Stimulated activated memory B cell treated with anti-CD40 and anti-IgM and Interleukin-4, amounts not matched to agents 10 μg/mL and 1 μg/mL and 100 μg/mL, for 72 hours (primary cell): ENCODE measurements around the gene P3R3URF.

ENCODE experiments used
- ATAC-seq: fragments of 150-1000 bp; cut with Tn5 transposase; 2 replicates; pipeline ENCODE4 v1.10.0; 2021
- H3K27ac Mint-ChIP-seq: one replicate; pipeline ENCODE4 v1.8.0; 2022; ENCODE audit warnings: mild to moderate bottlenecking, mixed read lengths
- H3K27me3 Mint-ChIP-seq: one replicate; pipeline ENCODE4 v1.8.0; 2022; ENCODE audit warnings: mixed read lengths
- H3K36me3 Mint-ChIP-seq: one replicate; pipeline ENCODE4 v1.8.0; 2022; ENCODE audit warnings: mixed read lengths
- H3K4me1 Mint-ChIP-seq: one replicate; pipeline ENCODE4 v1.8.0; 2022; ENCODE audit warnings: mixed read lengths
- H3K4me3 Mint-ChIP-seq: one replicate; pipeline ENCODE4 v1.8.0; 2022; ENCODE audit warnings: mild to moderate bottlenecking, moderate library complexity, mixed read lengths
- H3K9me3 Mint-ChIP-seq: one replicate; pipeline ENCODE4 v1.8.0; 2022; ENCODE audit warnings: mixed read lengths

Gene P3R3URF

DNA sequence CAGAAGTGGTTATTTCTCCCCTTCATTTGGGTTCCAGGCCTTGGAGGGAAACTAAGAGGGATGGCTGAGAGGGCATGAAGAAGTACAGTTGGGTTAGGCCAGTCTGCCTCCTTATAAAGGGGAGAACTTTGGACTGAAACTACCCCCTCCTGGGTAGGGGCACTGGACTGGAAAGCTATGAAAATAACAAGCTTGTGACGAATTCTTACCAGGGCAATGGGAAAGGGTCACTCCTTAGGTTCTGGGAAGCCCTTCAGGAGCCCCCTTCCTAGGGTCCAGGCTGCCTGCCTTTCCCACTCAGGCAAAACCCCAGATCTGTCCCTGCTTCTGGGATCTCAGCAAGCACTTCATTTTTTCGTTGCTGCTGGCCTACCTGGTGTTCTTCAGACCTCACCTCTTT is 9.8 kb upstream of the P3R3URF start:
- peaks cover 22% of the 10 kb centered on the region for H3K4me1 Mint-ChIP-seq
- no peak overlapping the region for H3K4me3 Mint-ChIP-seq
- H3K9me3 Mint-ChIP-seq, result no peaks in the 10 kb centered on the region
- H3K27ac Mint-ChIP-seq, result no peak overlapping the region
- no peak for ATAC-seq
- H3K36me3 Mint-ChIP-seq, result peaks cover 29% of the 10 kb centered on the region
- no peaks in the 10 kb centered on the region for H3K27me3 Mint-ChIP-seq

DNA sequence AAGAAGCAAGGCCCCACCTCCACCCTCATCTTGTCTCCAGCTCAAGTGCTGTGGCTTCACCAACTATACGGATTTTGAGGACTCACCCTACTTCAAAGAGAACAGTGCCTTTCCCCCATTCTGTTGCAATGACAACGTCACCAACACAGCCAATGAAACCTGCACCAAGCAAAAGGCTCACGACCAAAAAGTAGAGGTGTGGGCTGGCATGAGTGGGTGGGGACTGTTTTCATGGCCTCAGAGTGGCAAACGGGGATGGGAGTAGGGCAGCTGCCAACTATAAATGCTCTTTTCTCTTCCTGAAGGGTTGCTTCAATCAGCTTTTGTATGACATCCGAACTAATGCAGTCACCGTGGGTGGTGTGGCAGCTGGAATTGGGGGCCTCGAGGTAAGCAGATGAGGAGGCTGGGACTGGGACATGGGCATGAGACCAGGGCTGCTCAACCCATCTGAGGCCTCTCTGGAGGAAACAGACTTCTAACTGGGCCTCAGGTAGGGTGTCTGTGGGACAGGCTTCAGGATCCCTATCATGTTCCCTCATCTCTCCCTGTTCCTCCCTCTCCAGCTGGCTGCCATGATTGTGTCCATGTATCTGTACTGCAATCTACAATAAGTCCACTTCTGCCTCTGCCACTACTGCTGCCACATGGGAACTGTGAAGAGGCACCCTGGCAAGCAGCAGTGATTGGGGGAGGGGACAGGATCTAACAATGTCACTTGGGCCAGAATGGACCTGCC is 8.8 kb upstream of the P3R3URF start:
- Mint-ChIP-seq H3K4me1 (peaks cover 22% of the 10 kb centered on the region), H3K27ac (no peak overlapping the region), H3K27me3 (no peaks in the 10 kb centered on the region), H3K4me3 (no peak overlapping the region), H3K9me3 (no peaks in the 10 kb centered on the region), H3K36me3 (peaks cover 22% of the 10 kb centered on the region)
- ATAC-seq, result peak; percentile 51

DNA sequence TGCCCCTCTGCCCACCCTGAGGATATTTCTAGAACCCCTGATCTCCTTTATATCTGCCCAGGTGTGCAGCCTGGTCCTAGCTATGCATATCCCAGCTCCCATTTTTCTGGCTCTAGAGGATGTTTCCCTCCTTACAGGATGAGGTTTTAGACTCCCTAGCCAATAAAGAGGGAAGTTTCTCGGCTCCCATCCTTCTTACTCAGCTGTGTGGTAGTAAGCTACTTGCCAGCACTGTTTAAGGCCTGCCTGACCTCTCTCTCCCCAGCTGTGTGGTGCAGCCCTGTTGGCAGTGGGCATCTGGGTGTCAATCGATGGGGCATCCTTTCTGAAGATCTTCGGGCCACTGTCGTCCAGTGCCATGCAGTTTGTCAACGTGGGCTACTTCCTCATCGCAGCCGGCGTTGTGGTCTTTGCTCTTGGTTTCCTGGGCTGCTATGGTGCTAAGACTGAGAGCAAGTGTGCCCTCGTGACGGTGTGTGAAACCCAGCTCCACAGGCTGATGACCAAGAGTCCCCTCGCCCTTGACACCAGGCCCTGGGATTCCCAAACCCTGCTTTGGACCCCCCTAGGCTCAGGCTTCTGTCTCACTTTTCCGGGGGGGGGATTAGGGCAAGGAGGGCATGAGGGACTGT is 7.8 kb upstream of the P3R3URF start:
- Mint-ChIP-seq H3K27ac (no peak overlapping the region), H3K36me3 (peaks cover 15% of the 10 kb centered on the region), H3K27me3 (no peaks in the 10 kb centered on the region), H3K4me1 (peaks cover 22% of the 10 kb centered on the region), H3K4me3 (no peak overlapping the region), H3K9me3 (no peaks in the 10 kb centered on the region)
- ATAC-seq, result peak; percentile 82

- H3K9me3 Mint-ChIP-seq, result no peaks in the 10 kb centered on the region
- ATAC-seq, result no peak
- no peak overlapping the region for H3K4me3 Mint-ChIP-seq
- H3K27me3 Mint-ChIP-seq, result no peaks in the 10 kb centered on the region
- peaks cover 13% of the 10 kb centered on the region for H3K36me3 Mint-ChIP-seq
- H3K4me1 Mint-ChIP-seq, result peaks cover 22% of the 10 kb centered on the region
- no peak overlapping the region for H3K27ac Mint-ChIP-seq
Observed at GRCh38 chr1:46183079-46183847, 7.0 kb upstream of the P3R3URF start.

GRCh38 chr1:46181343-46182260 is 5.3 kb upstream of the P3R3URF start:
- H3K27me3 Mint-ChIP-seq, result no peaks in the 10 kb centered on the region
- H3K9me3 Mint-ChIP-seq, result no peaks in the 10 kb centered on the region
- no peak for ATAC-seq
- H3K4me3 Mint-ChIP-seq, result no peak overlapping the region
- no peak overlapping the region for H3K27ac Mint-ChIP-seq
- H3K36me3 Mint-ChIP-seq, result no peaks in the 10 kb centered on the region
- peaks cover 24% of the 10 kb centered on the region for H3K4me1 Mint-ChIP-seq

- Mint-ChIP-seq H3K36me3 (no peaks in the 10 kb centered on the region), H3K4me1 (peaks cover 21% of the 10 kb centered on the region), H3K27ac (no peak overlapping the region), H3K9me3 (no peaks in the 10 kb centered on the region), H3K27me3 (no peaks in the 10 kb centered on the region), H3K4me3 (no peak overlapping the region)
- ATAC-seq, result no peak
Observed at GRCh38 chr1:46180082-46180616, 3.9 kb upstream of the P3R3URF start.

GRCh38 chr1:46179138-46180081 is 3.1 kb upstream of the P3R3URF start:
- Mint-ChIP-seq H3K36me3 (no peaks in the 10 kb centered on the region), H3K4me1 (peaks cover 14% of the 10 kb centered on the region), H3K27ac (no peak overlapping the region), H3K9me3 (no peaks in the 10 kb centered on the region), H3K4me3 (no peak overlapping the region), H3K27me3 (no peaks in the 10 kb centered on the region)
- ATAC-seq, result peak; percentile 72

DNA sequence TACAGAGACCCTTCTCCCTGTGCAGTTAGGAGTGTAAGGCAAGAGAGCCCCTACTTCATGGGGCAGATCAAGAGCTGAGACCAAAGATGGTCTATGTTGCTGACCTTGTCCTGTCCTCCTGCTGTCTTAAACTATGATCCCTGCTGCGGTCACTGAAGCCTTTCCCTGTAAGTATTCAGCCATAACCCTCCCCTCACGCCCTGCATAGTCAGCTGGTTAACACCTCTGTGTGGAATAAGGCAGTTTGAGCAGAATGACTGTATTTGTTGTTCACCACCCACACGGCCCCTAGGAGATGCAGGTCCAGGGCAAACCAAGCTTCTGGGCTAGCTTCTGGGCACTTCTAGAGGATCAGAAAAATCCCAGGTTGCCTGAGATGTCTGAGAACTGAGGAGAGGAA is 1.0 kb downstream of the P3R3URF start:
- H3K9me3 Mint-ChIP-seq, result no peaks in the 10 kb centered on the region
- no peak overlapping the region for H3K4me3 Mint-ChIP-seq
- peaks cover 7% of the 10 kb centered on the region for H3K4me1 Mint-ChIP-seq
- ATAC-seq, result no peak
- H3K27ac Mint-ChIP-seq, result no peak overlapping the region
- no peaks in the 10 kb centered on the region for H3K36me3 Mint-ChIP-seq
- H3K27me3 Mint-ChIP-seq, result no peaks in the 10 kb centered on the region

- Mint-ChIP-seq H3K27ac (no peak within 1 kb of the TSS), H3K36me3 (no peaks in the 10 kb centered on the region), H3K4me3 (no peak within 1 kb of the TSS), H3K4me1 (peaks cover 7% of the 10 kb centered on the region), H3K9me3 (no peaks in the 10 kb centered on the region), H3K27me3 (no peaks in the 10 kb centered on the region)
- no peak for ATAC-seq
Observed at GRCh38 chr1:46174448-46175231, 1.6 kb downstream of the P3R3URF start, which contains the start of gene TSPAN1. Gene TSPAN1, plus strand, starts transcription at chr1:46175087. Its CDS starts 6,021 bp downstream, at chr1:46181108.

DNA sequence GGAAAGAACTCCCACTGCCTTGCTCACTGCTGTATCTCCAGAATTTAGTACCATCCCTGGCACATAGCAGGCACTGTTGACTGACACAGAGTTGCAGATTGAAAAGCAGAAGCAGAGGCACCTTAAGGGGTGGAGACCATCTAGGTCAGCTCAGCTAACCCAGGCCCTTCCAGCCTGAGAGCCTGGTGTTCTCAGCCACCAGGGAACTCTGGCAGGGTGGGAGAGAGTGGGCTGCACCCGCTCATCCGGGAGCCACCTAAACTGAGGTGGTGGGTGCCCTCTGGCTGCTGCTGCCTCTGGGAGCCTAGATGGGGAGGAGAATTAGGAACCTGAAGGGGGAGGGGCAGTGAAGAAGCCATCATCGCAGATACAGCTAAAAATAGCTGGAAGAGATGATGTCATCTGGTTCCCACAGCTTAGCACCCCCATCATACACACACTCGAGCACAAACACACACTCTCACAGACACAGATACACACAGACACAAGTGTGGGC is 2.9 kb downstream of the P3R3URF start:
- ATAC-seq, result no peak
- no peaks in the 10 kb centered on the region for H3K36me3 Mint-ChIP-seq
- no peaks in the 10 kb centered on the region for H3K9me3 Mint-ChIP-seq
- H3K27me3 Mint-ChIP-seq, result no peaks in the 10 kb centered on the region
- peaks cover 7% of the 10 kb centered on the region for H3K4me1 Mint-ChIP-seq
- no peak overlapping the region for H3K4me3 Mint-ChIP-seq
- H3K27ac Mint-ChIP-seq, result peak overlapping the region; percentile 20

DNA sequence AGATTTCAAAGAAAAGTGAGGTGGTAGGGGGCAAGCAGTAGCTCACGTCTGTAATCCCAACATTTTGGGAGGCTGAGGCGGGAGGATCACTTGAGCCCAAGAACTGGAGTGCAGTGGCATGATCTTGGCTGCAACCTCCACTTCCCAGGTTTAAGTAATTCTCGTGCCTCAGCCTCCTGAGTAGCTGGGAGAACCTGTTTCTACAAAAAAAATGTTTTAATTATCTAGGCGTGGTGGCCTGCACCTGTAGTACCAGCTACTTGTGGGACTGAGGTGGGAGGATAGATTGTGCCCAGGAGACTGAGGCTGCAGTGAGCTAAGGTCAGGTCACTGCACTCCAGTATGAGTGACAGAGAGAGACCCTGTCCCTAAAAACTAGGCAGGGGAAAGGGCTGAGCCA is 4.0 kb downstream of the P3R3URF start:
- Mint-ChIP-seq H3K9me3 (no peaks in the 10 kb centered on the region), H3K4me3 (no peak overlapping the region), H3K36me3 (no peaks in the 10 kb centered on the region), H3K27ac (peak overlapping the region; percentile 20), H3K27me3 (no peaks in the 10 kb centered on the region), H3K4me1 (peaks cover 10% of the 10 kb centered on the region)
- no peak for ATAC-seq

GRCh38 chr1:46171871-46172270 is 4.4 kb downstream of the P3R3URF start:
- no peaks in the 10 kb centered on the region for H3K27me3 Mint-ChIP-seq
- no peak overlapping the region for H3K4me3 Mint-ChIP-seq
- no peak for ATAC-seq
- H3K4me1 Mint-ChIP-seq, result peaks cover 14% of the 10 kb centered on the region
- no peak overlapping the region for H3K27ac Mint-ChIP-seq
- no peaks in the 10 kb centered on the region for H3K9me3 Mint-ChIP-seq
- H3K36me3 Mint-ChIP-seq, result no peaks in the 10 kb centered on the region

DNA sequence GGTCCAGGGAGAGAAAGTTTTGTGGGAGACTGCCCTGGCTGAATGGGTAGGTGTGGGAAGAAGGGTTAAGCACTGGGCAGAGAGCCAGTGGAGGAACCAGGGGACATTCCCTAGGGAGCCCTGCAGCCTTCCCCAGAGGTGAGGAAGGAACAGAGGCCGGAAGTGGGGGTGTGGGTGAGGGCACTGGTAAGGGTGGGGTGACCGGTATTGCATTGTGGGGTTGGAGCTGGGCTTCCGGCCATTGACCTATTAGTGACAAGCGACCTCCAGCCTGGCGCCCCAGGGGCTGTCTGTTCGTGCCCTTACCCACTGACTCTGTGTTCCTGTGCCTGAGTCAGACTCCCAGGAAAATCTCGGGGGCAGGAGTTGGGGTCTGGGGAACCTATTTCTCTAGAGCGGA is 4.9 kb downstream of the P3R3URF start:
- no peak overlapping the region for H3K4me3 Mint-ChIP-seq
- H3K9me3 Mint-ChIP-seq, result no peaks in the 10 kb centered on the region
- no peak for ATAC-seq
- no peaks in the 10 kb centered on the region for H3K27me3 Mint-ChIP-seq
- no peaks in the 10 kb centered on the region for H3K36me3 Mint-ChIP-seq
- H3K4me1 Mint-ChIP-seq, result peaks cover 15% of the 10 kb centered on the region
- H3K27ac Mint-ChIP-seq, result peak overlapping the region; percentile 21
